ENCODE results near the gene DDX20.
A peak's percentile ranks its signal among the peaks of the same experiment; 100 is the strongest.

DDX20 gene, protein sequence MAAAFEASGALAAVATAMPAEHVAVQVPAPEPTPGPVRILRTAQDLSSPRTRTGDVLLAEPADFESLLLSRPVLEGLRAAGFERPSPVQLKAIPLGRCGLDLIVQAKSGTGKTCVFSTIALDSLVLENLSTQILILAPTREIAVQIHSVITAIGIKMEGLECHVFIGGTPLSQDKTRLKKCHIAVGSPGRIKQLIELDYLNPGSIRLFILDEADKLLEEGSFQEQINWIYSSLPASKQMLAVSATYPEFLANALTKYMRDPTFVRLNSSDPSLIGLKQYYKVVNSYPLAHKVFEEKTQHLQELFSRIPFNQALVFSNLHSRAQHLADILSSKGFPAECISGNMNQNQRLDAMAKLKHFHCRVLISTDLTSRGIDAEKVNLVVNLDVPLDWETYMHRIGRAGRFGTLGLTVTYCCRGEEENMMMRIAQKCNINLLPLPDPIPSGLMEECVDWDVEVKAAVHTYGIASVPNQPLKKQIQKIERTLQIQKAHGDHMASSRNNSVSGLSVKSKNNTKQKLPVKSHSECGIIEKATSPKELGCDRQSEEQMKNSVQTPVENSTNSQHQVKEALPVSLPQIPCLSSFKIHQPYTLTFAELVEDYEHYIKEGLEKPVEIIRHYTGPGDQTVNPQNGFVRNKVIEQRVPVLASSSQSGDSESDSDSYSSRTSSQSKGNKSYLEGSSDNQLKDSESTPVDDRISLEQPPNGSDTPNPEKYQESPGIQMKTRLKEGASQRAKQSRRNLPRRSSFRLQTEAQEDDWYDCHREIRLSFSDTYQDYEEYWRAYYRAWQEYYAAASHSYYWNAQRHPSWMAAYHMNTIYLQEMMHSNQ

DNA sequence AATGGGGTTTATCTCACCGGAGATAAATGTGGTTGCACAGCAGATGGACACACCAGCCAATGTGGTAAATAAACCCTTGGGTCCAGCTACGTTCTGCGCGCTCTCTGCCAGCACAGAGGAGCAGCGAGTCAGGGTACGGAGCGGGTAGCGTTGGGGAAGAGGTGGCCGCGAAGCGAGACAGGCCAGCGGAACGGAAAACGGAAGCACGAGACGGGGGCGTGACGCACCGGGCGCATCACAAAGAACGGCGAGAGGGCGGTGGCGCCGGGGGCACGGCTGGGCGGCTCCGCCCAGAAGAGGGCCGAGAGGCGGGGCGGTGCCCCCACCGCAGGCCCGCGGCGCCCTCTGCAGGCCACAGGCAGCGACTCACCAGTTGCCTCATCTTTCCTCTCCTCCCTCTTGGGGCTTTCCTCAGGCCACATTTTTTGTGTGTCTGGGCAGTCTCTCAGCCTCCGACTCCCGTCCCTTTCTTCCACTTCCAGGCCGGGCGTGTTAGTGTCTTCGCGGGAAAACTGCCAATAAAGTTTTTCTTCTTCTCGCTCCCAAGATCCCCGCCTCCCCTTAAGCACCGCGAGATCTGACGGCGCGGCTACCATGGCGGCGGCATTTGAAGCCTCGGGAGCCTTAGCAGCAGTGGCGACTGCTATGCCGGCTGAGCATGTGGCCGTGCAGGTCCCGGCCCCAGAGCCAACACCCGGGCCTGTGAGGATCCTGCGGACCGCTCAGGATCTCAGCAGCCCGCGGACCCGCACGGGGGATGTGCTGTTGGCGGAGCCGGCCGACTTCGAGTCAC is at the start of gene DDX20:
Gene DDX20 (plus strand): TSS at position 571 of the 793 bp plus-strand sequence. CDS start 24 bp downstream, at position 595.
- DNase-seq: peak; percentile 89

DNA sequence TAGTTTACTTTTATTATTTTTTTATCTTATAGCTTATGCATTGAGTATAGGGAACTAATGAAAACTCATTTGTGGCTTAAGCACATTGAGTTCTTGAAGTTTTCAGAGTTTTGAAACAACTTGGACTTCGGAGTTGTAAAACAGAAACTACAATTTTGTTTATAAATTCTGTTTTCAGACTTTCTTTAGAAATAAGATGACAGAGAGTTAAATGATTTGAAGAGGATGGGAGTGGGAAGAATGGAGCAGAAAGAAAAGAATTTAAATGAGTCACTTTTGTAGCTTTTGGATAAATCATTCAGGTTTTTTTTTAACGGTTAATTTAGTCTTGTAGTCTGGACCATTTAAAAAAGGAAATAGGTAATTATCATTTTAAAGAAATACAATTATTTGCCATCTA is 48.8 kb upstream of the DDX20 start:
- DNase-seq: no peak

DNA sequence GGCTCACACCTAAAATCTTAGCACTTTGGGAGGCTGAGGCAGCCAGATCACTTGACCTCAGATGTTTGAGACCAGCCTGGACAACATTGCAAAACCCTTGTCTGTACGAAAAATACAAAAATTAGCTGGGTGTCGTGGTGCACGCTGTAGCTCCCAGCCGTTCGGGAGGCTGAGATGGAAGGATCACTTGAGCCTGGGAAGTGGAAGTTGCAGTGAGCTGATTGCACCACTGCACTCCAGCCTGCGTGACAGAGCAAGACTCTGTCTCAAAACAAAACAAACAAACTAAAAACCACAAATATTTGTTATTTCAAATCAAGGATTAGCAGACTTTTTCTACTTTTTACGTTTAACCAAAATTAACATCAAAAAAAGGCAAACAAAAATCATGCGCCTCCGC is 47.8 kb upstream of the DDX20 start:
- DNase-seq: no peak

DNA sequence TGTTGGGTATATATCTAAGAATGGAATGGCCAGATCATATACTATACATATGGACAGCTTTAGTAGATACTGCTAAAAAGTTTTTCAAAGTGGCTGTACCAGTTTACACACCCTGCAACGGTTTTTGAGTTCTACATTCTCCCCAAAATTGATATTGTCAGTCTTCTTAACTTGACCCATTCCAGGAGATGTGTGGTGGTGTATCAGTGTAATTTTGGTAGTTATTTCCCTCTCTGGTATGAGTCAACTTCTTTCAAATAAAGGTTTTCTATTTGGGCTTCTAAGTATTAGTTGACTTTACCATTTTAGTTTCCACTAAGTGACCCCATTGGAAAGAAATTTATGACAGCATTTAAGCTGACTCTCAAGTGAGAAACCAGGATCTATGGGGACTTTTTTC is 45.7 kb upstream of the DDX20 start:
- no peak for DNase-seq

DNA sequence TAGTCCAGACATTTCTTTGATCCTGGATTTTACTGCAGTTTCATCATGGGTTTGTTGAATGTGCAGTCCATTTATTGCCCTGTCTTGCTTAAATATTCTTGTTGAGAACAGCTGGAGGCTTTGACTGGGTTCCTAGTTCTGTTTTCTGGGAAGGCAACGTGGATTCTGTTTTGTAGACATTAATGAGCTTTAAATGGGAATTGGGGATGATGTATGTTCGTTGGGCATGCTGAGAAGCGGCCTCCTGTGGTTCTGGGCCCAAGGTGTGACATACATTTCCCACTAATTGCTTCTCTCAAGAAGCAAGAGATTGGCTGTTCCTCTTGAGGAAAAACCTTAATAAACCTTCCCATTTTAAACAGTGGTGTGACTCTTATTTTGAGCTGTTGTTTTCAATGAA is 39.4 kb upstream of the DDX20 start:
- no peak for DNase-seq

DNA sequence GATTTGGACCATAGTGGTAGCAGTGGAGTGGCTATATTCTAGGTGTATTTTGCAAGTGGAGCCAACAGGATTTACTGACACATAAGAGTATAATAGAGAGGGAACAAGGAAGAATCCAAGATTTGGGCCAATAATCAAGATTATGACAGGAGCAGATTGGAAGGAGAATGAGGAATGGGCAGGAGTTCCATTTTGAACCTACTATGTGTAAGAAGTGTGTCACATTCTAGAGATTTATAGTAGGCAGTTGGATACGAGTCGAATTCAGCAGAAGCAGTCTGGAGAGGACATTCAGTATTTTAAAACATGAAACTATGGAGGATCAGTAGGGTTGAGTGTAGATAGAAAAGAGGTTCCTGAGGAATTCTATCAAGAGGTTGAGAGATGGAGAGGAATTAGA is 38.3 kb upstream of the DDX20 start:
- DNase-seq: no peak

DNA sequence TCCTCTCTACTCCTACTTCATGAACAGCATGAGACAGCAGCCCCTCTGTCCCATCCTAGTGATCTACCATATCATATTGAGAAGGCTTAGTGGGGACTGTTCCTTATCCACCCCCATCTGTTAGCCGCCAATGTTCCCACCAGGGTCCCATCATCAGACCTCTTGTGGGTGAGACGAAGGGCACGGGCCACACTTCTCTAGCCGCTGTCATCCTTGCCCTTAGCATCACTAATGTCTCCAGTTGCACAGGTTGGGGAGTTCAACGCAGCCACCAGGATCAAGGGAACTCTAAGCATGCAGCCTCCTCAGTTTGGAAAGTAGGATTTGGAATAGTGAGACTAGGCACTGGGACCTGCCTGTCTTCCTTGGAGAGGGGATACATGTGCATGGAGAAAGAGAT is 36.6 kb upstream of the DDX20 start:
- DNase-seq: no peak

DNA sequence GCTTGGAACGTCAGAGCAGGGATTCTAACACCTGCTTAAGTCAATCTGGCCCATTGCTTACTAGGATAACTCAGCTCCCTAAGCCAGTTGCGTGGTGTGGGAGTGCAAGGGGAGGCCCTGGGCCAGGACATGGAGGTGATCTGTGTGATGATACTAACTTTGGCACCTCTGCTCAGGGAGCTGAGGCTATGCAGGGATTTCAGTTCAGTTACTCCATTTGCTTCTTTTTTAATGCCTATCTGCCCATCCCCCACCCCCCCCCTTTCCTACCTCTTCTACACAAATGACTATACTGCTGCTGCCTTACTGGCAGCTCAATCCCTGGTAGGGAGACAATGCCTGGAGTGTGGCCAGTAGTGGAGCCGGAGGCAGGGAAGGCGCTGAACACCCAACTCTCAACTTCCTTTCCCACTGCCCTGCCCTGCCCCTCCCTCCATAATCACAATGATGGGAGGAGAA is 36.0 kb upstream of the DDX20 start:
- DNase-seq: no peak

DNA sequence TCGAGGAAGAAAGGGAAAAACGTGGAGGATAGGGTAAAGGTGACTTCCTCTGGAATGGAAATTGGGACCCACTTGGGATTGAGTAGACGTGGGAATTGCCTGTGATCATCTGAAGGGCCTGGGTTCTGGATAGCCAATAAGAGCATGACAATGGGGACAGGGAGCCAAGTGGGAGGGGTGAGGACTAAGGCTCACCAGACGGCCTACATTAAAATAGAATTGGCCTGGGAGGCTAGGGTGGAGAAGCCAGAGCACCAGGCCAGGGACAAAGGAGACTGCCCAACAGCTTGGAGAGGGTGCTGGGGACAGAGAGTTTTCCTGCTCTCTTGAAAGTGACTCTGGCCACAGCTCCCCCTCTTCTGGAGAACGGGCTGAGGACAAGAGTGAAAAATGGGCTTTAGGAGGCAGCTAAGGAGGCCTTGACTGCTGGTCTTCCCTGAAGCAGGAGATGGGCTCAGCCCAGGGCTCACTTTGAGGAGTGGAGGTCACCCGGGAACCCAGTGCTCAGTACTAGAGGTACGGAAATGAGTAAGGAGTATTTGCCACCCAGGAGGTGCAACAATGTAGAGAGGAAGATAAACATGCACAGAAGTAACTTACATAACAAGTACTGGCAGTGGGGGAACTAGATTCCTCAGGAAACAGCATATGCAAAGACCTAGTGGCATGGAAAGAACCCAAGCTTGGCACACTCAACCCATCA is 35.3 kb upstream of the DDX20 start:
- DNase-seq: no peak

DNA sequence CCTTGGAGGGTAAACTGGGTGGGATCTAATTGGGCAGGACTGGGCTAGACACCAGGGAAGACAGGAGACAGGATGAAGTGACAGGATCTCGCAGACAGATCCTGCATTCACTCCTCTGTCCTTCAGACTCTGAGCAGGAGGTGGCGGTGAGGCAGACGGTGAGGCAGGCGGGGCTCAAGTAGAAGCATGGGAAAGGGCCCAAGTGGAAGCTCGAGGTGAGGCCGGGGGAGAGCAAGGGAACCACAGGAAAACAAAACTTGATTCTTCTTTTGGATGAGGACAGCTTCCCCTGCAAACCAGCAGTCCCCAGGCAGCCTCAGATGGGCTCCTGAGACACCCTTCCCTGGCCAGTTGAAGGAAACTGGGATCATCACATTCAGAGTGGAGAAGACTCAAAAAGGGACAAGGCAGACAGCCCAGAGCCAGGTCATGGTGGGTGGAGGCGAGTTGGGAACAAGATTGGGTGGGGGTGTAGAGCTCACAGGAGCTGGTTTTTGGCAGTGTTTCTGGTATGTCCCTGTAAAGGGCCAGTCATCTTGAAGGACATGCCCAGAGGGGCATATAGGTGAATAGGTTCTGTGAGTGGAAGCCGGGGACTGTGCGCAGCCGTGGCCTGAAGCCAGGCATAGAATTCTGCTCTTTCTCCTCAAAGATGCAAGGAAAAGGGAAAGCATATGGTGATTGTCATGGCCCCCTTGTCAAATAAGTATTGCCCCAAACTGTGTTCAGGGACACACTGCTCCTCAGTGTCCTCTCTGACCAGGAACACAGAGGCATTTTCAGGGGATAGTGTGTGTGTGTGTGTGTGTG is 34.5 kb upstream of the DDX20 start:
- DNase-seq: no peak

DNA sequence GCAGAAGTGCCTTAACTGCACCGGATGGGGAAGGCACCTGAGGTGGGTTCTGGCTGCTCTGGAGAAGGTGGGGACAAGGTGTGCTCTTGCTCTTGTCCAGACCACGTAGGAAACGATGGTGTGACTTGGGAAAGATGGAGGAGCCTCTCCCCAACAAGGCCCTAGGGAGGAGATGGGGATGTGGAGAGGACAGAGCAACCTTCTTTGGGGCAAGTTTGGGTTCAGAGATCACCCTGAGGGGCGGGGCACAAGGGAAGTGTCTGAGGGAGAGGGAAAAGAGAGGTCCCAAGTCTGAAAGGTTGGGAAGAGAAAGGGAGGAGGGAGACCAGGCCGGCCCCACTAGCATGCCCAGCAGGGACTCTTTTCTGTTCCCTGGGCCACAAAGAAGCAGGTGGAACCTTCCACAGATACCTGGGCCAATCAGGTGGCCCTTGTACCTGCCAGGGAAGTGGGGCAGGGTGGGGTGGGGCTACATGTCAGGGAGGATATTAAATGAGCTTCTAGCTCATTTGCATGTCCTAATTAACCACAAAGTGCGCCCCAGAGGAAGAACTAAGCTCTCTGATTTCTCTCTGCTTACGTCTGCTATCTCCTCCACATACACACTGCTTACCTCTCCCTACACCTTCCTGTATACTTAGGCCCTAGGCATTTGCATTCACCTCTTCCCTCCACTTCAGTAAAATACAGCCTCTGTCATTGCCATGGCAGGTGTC is 32.5 kb upstream of the DDX20 start:
- DNase-seq: no peak

DNA sequence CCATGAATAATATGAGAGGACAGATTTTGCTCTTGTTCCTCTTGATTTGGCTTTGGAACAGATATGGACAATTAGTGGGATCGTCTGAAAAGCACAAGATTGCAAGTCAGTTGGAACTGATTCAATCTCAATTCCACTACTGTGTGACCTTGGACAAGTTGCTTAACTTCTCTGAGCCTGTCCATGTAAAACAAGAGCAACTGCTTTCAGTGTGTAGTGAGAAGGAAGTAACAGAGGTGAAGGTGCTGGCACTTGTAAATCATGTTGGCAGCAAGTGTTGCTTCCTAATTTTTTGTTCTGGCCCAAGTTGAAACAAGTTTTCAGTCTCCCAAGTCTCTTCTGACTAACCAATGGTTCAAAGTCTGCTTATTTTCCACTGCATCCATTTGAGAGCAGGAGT is 31.8 kb upstream of the DDX20 start:
- no peak for DNase-seq

DNA sequence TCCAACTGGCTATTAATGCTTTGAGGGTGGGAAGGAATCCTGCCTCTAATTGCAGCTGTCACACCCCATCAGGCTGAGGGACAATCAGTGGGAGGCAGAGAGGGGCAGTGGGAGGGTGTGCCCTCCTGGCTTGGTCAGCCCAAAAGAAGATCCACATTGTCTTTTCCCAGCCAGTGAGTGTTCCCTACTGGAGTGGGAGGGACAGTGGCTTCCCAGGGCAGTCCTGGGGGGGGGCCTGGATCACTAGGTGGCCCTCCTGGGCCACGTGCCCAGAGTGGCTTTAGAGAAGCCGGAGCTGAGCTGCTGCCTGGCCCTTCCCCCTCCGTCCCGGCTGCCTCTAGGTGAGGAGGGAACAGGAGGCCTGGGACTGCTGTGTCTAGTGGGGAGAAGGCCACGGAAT is 30.5 kb upstream of the DDX20 start:
- no peak for DNase-seq

DNA sequence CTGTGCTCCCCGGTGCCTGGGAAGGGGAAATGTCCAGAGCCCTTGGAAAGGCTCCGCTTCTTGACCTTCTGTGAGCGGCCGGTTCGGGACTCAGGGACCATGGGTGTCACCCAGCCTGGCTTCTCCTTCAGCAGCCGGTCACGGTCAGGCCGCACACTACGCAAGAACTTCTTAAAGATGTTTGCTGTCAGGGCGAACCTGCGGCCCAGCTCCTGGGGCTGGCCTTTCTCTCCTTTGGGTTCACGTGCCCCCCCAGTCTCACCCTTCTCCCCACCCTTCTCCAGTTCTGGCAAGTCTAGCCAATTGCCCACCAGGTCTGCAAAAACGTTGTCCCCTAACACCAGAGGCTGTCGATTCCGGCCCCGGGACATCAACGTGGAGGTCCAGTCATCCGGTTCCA is 28.6 kb upstream of the DDX20 start:
- DNase-seq: no peak

DNA sequence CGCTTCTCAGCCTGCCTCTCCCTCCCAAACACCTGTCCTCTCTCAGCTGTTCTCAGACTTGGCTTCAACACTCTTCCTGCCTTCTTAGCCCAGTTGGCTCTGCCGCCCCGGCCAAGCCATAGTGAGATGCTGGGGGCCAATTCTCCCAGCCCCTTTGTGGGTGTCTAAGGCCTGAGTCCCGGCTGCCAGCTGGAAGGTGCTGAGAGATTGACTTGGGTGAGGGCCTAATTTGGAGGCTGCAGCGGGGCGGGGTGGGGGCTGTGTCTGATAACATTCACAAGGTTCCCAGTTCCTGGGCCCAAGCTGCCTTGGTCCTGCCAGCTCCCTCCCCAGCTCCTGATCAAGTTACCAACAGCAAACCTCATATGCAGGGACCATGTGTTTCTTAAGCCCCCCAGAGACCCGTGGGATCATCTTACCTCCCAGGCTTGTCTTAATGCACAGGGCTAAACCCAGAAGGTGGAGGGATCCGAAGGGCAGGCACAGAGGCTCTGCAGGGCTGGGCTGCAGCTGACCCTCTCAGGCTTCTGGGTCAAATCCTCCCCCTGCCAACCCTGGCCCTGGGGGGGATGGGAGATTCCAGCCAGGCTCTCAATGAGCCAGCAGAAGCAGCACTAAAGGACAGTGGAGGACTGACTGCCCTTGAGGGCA is 26.3 kb upstream of the DDX20 start:
- DNase-seq: no peak

DNA sequence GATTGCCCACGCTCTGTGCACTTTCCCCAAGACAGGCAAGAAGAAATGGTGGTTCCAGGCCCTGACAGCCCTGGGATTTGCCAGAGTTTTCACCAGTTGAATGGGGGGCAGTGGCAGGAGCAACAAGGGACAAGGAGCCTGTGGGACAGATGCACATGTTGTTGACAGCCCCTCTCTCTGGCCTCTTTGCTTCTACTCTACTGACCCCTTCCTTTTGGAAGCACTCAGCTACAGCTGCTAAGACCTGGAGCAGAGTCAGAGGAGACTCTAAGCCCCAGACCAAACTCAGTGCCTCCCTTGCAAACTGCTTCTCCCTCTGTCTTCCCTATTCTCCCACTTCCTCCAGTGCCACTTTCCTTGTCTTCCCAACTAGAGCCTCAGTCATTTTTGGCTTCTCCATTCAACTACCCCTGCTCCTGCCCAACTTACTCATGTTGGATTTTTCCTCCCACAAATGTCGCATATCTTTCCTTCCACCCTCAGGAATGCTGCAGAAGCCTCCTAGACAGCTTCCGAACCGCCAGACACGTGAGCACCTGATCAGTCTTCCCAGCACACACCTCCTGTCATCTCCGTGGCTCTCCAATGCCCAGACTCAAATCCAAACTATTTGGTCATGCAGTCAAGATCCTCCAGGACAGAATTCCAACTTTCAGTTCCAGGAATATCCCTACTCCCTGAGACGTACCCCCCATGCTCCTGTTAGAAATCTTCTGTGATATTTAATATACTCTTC is 25.6 kb upstream of the DDX20 start:
- no peak for DNase-seq

DNA sequence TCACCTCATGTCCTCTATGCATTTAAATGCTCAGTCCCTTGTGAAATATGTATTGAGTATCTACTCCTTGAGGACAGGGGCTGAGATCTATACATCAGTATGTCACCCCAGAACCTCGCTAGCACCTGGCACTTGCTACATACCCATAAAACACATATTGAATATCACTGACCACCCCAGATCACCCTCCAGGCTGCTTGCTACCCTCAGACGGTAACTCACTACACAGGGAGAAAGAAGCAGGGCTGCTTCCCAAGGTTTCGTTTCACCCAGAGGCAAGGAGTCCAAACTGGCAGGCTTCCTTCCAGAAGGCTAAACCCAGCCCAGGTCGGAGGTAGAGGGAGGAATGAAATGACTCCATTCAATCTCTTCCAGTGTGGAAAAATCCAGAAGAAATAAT is 25.0 kb upstream of the DDX20 start:
- no peak for DNase-seq

DNA sequence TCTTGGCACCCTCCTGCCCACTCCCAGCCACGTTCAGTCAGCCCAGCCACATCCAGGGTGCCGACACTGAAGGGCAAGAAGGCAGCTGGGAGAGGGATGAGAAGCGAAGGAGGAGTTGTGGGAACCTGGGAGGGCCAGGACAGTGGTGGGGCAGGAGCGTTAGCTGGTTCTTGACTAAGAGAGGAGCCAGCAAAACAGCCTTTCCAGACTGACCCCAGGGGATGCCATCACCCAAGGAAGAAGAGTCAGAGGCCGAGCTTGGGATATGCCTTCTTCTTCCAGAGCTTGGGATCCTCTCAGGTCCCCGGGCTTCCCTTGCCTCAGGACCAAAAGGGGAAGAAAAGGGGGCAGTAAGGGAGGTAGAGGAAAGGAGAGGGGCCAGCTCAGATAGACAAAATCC is 23.7 kb upstream of the DDX20 start:
- no peak for DNase-seq

DNA sequence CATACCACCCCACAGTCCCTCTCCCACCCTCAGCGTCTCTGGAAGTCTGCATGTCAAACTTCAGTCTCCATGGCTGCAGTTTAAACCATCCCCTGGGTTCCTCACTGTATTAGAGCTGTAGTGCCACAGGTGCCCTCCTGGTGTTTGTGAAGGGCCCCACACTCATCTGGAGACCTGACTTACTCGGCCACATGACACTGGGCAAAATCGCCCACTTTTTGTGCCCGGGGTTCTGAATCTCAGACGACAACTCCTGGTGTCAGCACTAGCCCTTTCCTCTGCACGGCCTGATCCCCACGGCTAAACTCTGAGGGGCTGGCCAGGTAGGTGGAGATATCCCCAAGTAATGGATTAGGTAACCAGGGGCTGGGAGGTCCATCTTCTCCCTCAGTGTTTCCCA is 23.0 kb upstream of the DDX20 start:
- no peak for DNase-seq

Measured in stimulated activated CD4-positive, alpha-beta T cell treated with anti-CD3 and anti-CD28 coated beads, Interleukin-12 subunit alpha, Interleukin-12 subunit beta, amount 100 ng/mL, for 4 hours (primary cell).